NCI-H774 (cell line): ENCODE results near the gene SUPT5H.

Experiments
- DNase-seq: peaks from one replicate; lab custom pipeline; 2025; lab: John Stamatoyannopoulos, UW

The SUPT5H gene

DNA sequence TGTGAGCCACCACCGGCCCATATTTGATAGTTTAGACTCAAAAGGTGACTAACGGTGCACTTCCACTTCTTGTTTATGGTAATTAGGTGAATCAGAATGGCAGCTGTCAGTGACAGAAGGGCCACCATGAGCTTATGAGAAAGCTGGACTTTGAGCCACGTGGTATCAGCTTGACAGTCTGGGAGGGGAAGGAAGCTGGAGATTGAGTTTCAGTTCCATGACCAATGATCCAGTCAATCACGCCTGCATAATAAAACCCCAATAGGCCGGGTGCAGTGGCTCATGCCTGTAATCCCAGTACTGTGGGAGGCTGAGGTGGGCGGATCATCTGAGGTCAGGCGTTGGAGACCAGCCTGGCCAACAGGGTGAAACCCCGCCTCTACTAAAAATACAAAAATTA, 79.1 kb downstream of the SUPT5H start:
- no peak for DNase-seq

DNA sequence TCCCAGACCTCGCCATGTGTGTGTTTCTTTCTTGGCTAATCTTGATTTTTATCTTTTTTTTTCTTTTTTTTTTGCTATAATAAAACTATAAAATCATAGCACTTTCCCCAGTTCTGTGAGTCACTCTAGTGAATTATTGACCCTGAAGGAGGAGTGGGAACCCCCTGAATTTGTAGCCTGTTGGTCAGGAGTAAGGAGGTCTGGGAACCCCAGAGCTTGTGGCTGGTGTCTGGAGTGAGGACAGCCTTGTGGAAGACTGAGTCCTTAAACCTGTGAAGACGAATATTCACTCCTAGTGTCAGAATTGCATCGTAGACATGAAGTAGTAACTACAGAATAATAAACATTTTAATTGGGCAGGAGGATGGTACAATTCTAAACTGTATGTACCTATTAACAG, 79.8 kb downstream of the SUPT5H start:
- no peak for DNase-seq
